ENCODE results near the gene LRRC75B. TPM values are rescaled to one million over a fixed set of nuclear protein-coding genes. Genes with fewer than 3 reads are reported as not detected.
A peak's percentile ranks its signal among the peaks of the same experiment; 100 is the strongest.

LRRC75B gene
- total RNA-seq, 1 donor from 2014 or later, result 6.5 TPM

DNA sequence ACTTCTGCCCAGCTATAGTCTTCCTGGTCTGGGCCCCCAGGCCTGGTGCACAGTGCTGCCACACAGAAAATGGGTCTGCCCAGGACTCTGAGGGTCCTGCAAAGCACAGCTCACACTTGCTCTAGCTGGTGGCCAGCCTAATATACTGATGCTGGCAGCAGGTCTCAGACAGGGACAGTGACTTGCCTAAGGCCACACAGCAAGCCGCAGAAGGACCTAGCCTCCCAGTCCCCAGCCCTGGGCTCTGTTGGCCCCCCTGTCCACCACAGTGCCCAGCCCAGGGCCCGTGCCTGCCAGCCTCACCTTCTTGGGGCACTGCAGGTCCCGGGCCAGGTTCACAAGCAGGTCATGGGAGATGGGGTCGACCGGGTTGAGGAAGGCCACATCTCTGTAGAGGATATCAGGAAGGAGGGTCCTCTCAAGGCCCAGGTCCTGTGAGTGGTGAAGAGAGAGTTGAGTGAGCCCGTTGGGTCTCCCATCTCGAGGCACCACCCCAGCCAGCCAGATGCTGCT lies 3.3 kb downstream of the LRRC75B start:
- intact Hi-C loops (cut with DNase I), result no loop called here
- ATAC-seq (no peak), DNase-seq (ENCODE audit: missing footprints) (no peak)

DNA sequence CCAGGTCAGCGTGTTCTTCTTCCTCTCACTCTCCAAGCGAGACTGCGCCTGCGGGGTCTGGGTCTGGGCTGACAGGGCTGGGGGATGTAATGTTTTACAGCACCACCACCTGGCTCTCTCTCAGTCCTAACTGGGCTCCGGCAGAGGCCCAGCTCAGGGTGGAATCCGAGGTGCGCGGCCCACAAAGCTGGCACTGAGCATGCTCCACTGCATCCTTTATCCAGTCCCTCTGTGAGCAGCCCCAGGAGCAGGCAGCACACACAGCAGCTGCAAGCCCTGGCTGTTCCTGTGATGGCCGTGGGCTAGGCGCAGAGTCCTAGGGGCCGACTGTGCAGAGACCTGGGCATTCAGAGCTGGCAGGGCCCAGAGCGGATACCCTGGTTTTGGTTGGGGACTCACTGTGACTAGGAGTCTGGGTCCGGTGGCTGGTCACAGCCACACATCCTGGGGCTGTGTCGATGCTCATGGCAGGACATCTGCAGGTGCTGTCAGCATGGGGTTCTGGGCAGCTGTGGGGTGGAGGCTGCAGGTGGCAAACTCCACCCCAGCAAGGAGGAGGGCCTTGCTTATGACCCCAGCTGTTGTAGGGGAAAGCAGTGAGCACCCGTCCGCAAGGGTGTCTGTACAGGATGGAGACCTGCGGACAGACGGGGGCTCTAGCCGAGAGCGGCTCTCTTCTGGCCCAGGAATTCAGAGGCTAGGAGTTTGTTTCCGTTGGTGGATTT lies 4.0 kb downstream of the LRRC75B start:
- DNase-seq (ENCODE audit: missing footprints), result no peak
- intact Hi-C loops (cut with DNase I), result no loop called here
- ATAC-seq, result no peak

DNA sequence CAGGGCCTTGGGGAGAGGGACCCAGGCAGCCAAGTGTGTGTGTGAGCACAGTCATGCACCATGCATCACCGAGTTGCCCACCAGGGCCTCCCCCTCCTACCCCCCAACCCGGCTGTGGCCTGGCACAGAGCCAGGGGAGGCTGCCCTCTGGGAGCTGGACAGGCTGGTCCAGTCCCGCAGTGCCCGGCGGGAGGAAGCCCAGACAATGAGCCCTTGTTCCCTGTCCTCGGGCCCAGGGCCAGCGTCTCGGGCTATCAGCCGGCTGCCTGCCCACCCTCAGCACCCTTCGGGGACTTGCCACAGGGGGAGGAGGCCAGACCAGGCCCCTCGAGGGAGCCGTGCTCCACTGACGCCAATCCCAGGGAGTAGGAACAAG lies 4.5 kb downstream of the LRRC75B start:
- ATAC-seq (no peak), DNase-seq (ENCODE audit: missing footprints) (no peak)
- intact Hi-C loops (cut with DNase I), result no loop called here

DNA sequence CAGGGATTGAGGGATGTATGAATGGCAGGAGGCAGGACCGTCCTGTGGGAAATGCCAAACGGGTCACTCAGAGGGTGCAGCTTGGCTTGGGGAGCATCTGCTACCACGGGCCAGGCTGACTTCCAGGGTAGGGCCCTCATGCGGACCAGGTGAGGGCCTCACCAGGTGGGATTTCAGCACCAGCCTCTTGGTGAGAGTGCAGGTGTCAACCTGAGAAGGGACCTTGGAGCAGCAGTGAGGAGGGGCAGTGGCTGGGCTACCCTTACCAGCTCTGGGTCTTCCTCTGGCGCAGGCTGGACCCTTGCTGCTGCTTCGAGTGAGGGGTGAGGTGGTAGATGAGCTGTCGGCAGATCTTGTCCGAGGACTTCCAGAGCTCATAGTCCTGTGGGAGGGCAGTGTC lies 4.9 kb downstream of the LRRC75B start:
- intact Hi-C loops (cut with DNase I), result no loop called here
- ATAC-seq (no peak), DNase-seq (ENCODE audit: missing footprints) (no peak)

DNA sequence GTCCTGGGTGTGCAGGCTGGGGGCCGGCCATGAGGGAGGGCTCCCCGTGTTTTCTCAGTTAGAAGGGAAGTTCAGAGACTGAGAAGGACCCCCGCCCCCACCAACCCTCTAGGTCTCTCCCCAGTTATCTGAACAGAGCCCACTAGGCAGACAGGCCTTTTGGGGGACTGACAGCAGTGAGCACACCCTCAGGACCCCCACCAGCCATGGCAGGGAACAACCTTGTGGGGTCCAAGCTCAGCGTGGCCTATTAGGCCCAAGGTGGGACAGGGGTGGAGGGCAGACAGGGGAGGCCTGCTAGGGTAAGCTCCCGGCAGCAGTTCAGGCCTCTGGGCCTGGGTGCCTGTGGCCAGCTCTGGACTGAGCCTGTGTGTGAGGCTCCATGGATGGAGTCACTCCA lies 5.6 kb downstream of the LRRC75B start:
- ATAC-seq, result no peak
- intact Hi-C loops (cut with DNase I), result no loop called here
- no peak for DNase-seq (ENCODE audit: missing footprints)

DNA sequence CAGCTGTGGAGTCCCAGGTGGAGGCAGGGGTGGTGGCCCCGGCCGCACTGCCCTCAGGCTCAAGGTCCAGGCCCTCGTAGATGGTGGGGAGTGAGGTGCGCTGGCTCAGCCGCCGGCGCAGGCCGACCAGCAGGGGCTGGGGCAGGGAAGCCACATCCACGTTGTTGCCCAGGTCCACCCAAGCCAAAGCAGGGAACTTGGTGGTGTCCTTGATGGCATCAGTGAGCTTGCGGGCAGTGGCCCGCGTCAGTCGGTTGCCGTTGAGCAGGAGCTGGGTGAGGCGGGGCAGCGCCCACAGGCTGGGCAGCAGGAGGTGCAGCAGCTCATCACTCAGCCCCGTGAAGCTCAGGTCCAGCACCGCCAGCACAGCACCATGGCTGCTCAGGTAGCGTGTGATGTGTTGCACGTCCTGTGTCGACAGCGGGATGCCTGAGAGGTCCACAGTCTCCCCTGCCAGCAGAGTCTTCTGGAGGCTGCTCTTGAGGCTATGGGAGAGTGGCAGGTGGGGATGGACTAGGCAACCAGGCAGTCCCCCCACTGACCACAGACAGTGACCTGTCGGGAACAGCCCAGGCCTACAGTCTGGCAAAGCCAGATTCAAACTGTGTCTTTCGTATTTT lies 6.8 kb downstream of the LRRC75B start:
- ATAC-seq (no peak), DNase-seq (ENCODE audit: missing footprints) (no peak)
- intact Hi-C loops (cut with DNase I), result no loop called here

DNA sequence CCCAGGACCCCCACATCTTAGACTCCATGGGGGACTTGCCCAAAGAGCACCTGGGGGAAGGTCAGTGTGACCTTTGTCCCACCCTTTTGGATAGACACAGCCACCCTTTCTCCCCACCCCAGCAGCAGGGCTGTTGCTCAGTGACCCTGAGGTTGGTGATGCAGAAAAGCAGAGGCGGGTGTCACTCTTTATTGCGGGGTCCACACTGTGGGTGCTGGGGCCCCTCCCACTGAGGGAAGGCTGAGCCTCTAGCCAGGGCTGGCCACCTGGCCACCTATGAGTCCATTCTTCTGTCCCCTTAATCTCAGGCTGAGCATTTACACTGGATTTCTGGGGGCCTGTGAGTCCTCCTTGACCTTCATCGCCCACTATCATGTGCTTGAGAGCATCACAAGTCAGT lies 7.4 kb downstream of the LRRC75B start:
- intact Hi-C loops (cut with DNase I), result no loop called here
- ATAC-seq, result no peak
- DNase-seq (ENCODE audit: missing footprints), result no peak

DNA sequence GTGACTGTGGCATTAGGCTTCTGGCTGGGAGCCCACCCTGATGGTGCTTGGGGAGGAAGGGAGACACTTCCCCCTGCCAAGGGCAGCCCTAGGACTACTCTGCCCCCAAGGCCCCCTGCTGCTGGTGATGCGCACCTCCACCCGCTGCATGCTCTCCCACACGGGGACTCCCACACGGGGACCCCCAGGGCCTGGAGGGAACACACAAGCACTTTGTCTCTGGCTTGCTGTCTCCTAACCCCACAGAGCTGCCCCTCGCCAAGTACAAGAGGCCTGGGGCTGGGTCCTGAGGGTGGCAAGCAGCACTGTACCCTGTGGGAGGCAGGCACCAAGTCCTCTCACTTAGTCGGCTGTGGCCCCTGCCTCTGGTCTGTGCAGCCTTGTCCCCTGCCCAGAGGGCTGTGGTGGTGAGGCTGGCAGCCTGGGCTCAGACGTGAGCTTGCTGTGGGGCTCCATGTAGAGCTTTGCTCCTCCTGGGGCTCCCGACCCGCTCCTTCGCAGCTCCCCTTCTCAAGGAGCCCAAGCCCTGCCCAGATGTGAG lies 7.9 kb downstream of the LRRC75B start:
- ATAC-seq (no peak), DNase-seq (ENCODE audit: missing footprints) (no peak)
- intact Hi-C loops (cut with DNase I), result no loop called here

DNA sequence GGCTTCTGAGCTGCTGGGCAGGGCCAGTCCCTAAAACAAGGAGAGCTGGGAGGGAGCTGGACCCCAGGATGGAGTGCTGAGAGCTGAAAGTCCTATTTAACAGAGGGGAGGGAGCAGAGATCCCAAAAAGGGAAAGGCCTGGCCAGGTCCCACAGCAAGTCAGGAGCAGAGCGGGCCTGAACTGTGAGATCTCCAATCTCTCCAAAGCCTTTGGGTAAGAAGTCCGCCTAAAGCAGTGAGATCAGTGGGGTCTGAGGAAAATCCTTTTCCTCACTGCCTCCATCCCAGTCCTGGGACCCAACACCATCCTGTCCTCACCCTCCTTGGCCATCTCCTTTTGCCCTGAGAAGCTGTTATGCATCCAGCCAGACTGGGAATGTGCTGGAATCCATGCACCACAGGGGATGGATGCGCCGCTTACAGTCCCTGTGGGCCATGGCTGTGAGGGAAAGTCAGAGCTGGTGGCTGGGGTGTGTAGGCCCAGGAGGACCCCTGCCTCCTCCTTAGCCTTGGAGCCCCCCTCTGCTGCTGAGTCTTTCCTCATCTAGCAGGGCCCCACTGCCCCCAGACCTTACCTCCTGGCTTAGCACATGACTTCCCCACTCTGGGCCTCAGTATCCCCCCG lies 8.6 kb downstream of the LRRC75B start:
- intact Hi-C loops (cut with DNase I), result no loop called here
- ATAC-seq (peak; percentile 8), DNase-seq (ENCODE audit: missing footprints) (no peak)

DNA sequence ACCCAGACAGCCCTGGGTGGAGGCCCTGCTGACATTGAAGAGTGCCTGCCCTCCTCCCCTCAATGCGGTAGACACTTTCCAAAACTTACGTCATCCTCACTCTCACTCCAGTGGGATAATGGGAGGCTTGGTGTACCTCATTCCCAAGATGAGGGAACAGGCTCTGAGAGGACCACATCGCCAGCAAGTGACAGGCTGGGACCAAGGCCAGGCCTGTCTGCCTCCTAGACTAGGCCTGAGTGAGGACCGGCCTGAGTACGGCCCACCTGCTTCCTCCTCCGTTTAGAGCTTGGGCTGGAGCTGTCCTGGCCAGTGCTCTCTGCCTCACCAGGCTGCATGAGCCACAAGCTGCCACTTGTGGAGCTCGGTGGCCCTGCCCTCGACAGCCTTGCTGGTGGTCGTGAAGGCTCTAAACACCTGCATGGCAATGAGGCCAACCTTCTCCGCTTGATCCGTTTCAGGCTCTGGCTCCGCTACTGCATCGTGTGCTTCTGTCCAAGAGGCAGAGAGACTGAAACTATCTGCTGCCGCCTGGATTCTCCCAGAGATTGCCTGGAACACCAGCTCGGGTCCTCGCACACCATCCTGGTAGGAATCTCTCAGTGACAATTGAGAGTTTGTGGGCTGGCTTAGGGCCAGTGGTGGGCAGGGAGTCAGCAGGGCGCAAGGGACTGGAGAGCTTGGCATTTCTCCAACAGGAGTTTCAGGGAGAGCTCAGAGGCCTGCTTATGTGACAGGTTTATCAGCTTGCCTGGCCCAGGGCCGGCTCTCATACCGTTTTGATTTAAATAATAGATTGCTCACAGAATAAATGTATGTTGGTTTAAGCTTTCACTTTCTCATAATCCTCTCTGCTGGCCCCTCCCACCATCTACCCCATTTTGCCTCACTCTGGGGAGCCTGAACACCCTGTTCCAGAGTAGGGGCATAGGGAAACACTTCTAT lies 9.4 kb downstream of the LRRC75B start:
- intact Hi-C loops (cut with DNase I), result no loop called here
- ATAC-seq (peak; percentile 62), DNase-seq (ENCODE audit: missing footprints) (no peak)

DNA sequence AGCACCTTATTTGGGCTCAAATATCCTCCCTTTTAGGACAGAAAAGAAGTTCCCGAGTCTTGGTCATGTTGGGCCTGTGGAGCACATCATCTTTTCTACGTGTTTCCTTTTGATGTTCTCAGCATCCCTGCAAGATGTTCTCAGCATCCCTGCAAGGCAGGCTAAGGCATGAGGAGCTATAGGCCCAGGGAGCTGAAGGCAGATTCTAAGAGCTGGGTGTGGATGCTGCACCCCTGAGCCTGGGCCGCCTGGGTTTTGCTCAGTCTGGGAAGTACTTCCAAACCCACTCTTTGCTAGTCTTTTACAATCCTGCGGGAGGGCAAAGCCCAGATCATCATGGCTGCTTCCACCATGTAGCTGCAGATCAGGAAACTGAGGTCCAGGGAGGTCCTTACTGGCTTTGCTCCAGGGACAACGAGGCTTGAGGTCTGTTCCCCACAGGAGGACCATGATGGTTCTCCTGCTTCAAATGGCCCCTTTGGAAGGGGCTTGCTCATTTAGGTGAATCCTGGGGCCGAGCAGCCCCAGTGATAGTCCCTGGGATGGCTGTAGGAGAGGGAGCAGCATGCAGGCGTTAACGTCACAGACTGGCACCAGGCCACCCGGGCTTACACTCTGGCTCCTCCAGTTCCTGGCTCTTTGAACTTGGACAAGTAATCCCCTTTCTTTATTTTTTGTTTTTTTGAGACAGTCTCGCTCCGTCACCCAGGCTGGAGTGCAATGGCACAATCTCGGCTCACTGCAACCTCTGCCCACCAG lies 10.6 kb downstream of the LRRC75B start:
- no peak for ATAC-seq

DNA sequence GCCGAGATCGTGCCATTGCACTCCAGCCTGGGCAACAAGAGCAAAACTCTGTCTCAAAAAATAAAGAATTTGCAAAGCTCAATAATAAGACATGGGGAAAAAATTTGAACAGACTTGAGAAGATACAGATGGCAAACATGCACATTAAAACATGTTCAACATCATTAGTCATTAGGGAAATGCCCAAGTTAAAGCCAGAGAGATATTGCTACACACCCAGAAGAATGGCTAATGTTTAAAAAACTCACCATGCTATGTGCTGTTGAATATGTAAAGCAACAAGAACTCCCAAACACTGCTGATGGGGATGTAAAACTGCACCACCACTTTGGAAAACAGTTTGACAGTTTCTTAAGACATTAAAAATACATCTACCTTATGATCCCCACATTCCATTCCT lies 12.6 kb downstream of the LRRC75B start:
- ATAC-seq (no peak), DNase-seq (ENCODE audit: missing footprints) (no peak)
- intact Hi-C loops (cut with DNase I), result no loop called here

More for the DNA sequence above, 10.6 kb downstream of the LRRC75B start:
- DNase-seq (ENCODE audit: missing footprints), result no peak
- intact Hi-C loops (cut with DNase I), result no loop called here

DNA sequence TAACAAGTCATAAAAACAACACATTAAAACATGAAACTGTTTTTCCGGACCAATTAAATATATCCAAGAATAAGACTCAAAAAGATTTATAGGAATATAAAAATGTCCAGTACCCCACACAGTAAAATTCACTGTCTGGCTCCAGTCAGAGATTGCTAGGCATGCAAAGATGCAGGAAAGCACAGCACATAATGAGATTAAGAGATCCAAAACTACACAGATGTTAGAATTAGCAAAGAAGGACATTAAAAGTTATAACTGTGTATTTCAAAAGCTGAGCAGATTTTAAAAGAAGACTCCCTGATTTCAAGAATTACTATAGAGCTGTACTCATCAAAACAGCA lies 13.6 kb downstream of the LRRC75B start:
- DNase-seq (ENCODE audit: missing footprints) (no peak), ATAC-seq (no peak)
- intact Hi-C loops (cut with DNase I), result no loop called here

DNA sequence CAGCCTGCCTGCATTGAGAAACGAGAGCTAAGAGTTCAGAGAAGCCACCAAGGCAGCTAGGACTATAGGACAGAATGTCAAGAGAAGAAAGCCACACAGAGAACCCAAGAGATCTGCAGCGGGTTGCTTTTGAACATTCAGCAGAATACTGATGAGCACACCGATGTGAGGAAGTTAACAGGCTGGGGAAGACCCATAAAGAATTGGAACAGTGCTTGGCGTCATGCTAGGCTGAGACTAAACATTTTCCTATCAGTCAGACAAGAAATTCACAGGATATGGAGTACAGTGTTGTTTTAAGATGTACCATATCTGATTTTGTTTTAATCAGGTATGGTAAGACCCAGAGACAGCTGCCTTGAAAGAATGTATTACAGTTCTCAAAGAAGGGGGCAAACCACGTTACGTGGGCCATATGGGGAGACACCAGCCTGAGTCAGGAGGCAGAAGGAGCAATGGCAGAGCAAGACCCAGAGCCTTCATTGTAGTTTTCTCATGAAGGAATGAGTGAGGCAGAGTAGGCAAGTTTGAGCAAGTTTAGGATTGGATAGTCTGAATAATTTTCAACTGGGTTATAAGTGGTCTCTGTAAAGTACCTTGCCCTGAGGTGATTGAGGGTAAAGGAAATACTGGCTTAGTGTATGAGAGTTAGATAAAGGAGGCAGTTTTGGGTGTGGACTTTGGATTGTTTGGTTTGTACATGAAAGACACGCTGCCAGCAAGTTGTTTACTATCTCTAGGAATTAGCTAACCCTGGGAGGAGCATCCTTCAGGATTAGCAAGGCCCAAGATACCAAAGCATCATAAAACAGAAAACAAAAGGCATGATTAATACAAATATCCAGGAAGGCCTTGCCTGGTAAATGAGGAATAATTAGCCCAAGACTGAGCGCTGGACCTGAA lies 14.3 kb downstream of the LRRC75B start:
- intact Hi-C loops (cut with DNase I), result no loop called here
- ATAC-seq, result no peak
- DNase-seq (ENCODE audit: missing footprints), result no peak

DNA sequence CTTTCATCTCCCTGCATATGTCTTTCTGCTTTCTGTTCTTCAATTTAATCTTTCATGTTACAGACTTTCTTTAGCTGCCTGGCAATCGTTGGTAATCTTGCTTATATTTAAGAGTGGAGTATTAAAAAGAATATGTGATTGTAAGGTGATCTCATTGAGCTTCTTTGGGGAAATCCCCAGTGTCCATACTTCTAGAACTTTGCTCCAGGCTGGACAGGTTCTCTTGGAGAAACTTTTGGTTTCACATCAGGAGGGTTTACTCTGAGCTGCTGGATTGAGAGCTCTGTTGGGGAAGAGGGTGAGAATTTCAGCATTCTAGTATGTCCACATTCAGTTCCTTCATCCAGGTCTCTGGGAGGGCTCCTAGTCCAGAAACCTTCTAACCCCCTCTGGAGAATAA lies 16.1 kb downstream of the LRRC75B start:
- intact Hi-C loops (cut with DNase I), result no loop called here
- DNase-seq (ENCODE audit: missing footprints) (no peak), ATAC-seq (no peak)

DNA sequence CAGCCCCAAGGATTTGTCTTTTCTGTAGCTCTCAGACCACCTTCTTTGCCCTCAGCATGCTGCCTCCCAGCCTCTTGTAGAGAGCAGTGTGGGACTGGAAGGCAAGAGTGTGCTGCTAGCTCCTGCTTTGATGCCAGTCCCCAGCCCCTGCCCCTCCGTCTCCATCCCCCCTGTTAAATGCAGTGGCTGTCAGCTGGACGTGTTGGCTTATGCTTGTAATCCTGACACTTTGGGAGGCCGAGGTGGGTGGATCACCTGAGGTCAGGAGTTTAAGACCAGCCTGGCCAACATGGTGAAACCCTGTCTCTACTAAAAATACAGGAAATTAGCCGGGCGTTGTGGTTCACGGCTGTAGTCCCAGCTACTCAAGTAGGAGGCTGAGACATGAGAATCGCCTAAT lies 21.6 kb downstream of the LRRC75B start:
- DNase-seq (ENCODE audit: missing footprints), result no peak
- ATAC-seq, result no peak
- intact Hi-C loops (cut with DNase I), result no loop called here

DNA sequence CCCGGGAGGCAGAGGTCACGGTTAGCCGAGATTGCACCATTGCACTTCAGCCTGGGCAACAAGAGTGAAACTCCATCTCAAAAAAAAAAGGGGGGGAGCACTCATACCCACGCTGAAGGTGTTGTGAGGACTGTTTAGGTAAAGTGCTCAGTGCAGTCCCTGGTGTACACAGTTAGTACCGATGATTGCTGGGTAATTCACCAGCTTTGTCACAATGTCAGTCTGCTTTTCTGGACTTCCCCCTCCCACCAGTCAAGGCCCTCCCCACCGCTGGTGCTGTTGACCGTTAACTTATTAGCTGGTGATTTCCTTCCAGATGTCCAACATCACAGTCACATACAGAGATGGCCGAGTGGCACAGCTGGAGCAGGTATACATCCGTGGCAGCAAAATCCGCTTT lies 25.2 kb downstream of the LRRC75B start:
- ATAC-seq, result no peak
- intact Hi-C loops (cut with DNase I), result no loop called here
- DNase-seq (ENCODE audit: missing footprints), result no peak

Data from Right ventricle myocardium inferior (tissue), 1 donor.